Prostate gland (tissue), 2 donors: ENCODE results near the gene PLXNB1. TPM values are rescaled to one million over a fixed set of nuclear protein-coding genes. Genes with fewer than 3 reads are reported as not detected.
A peak's percentile ranks its signal among the peaks of the same experiment; 100 is the strongest.

Experiments used
- DNase-seq: peaks from one replicate; pipeline ENCODE4 v3.0.0-alpha.2; 2019; ENCODE audit warnings: low spot score
- H3K27ac ChIP-seq, 2 donors: fragments of 200-600 bp; sonication (generic); 2 replicates each; pipeline ENCODE4 v1.5.1; 2017 to 2019
- H3K27me3 ChIP-seq: fragments of 200-600 bp; sonication (generic); replicated peaks from 2 replicates; pipeline ENCODE4 v1.5.1; 2019; ENCODE audit not compliant: insufficient read depth
- H3K36me3 ChIP-seq, 2 donors: fragments of 200-600 bp; sonication (generic); 1 replicate in 1 of 2; 2 replicates in 1 of 2; pipeline versions ENCODE4 v1.5.1 to v1.8.1; 2017 to 2019
- H3K4me1 ChIP-seq: fragments of 200-600 bp; sonication (generic); replicated peaks from 2 replicates; pipeline ENCODE4 v1.5.1; 2019
- H3K4me3 ChIP-seq, 2 donors: fragments of 200-600 bp; sonication (generic); 2 replicates each; pipeline ENCODE4 v1.5.1; 2017 to 2019
- H3K9me3 ChIP-seq: fragments of 200-600 bp; sonication (generic); 2 replicates; pipeline ENCODE4 v1.5.1; 2017
- CTCF ChIP-seq, 4 experiments: fragments of 200-600 bp in 2 of 4; fragments of 450-650 bp in 2 of 4; sonication (generic) in 2 of 4; IDR thresholded peaks; 1 replicate in 3 of 4; 2 replicates in 1 of 4; pipeline ENCODE4 v1.5.1; 2016 to 2019; ENCODE audit warnings: antibody characterized with exemption in 4 of 4, mild to moderate bottlenecking in 2 of 4, moderate library complexity in 2 of 4
- POLR2A ChIP-seq: fragments of 450-650 bp; IDR thresholded peaks from one replicate; pipeline ENCODE4 v1.6.1; 2016; ENCODE audit warnings: antibody characterized with exemption, mild to moderate bottlenecking
- POLR2AphosphoS5 ChIP-seq: sonication (generic); formaldehyde crosslinking; IDR thresholded peaks from one replicate; pipeline ENCODE4 v1.6.1; 2017; ENCODE audit warnings: antibody characterized with exemption
- WGBS: methylation state at CpG from one replicate; pipeline ENCODE4 v1.1.5; 2018; 5-methylcytosine and 5-hydroxymethylcytosine counted together
- intact Hi-C: fragments of 100-400 bp; cut with DNase I; formaldehyde crosslinking; loops from one replicate; pipeline ENCODE4 v1.14.2; 2022
- total RNA-seq, 2 donors: library from RNA; depleted of rRNA; stranded (reverse); fragments of >200 nt; gene quantifications; one replicate each; pipeline ENCODE4 v1.1.0, GENCODE V29; 2016

Gene PLXNB1
- total RNA-seq, 2 donors from 2014 or later: 115 to 182 TPM

DNA sequence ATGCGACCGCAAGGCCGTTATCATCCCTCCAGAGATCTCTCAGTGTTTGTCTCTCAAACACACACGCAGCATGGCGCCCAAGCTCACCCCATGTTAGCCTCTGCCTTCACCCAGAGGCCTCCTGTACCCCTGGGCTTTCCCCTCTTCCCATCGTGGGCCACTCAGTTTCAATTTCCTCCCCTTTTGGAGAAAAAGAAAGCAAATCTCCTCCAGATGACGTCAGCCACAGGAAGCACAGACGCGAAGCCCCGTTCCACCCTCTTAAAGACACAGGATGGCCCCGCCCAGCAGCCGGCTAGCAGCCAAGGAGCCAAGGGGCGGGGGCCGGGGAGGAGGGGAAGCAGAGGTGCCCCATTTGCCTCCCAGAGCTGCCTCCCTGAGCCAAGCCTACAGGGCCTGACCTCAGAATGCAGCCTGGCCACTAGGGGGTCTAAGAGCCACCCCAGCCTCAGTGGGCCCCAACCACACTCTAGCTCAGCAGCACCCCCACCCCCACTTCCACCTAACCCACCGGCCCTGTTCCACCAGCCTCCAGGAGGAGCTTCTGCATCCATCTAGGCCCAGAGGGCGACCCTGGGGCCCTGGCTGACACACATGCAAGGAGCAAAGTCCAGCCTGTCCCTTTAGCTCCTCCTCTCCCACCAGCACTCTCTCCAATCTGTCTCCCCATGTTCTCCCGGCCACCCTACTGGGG is 43.2 kb upstream of the PLXNB1 start:
- Histone ChIP-seq H3K36me3 (peaks cover 0 to 7% of the 10 kb centered on the region in 2 donors), H3K4me1 (peaks cover 25% of the 10 kb centered on the region), H3K27ac (peak overlapping the region; percentile 93 to 98), H3K9me3 (no peaks in the 10 kb centered on the region), H3K27me3 (no peaks in the 10 kb centered on the region), H3K4me3 (peak overlapping the region; percentile 36 to 51)
- intact Hi-C loops: no loop called here
- 4% methylated on average over 17 of the region's 17 CpGs for WGBS
- peak; percentile 88 for DNase-seq
- peak; percentile 67 for TF ChIP-seq POLR2A
- TF ChIP-seq POLR2AphosphoS5: peak; percentile 94
- peak in 2 of 4 experiments; percentile 45 to 46 for TF ChIP-seq CTCF (IDR thresholded peaks at IDR 0.05)

GRCh38 chr3:48472673-48472922 is 42.7 kb upstream of the PLXNB1 start:
- intact Hi-C loops: no loop called here
- peaks cover 0 to 7% of the 10 kb centered on the region in 2 donors for H3K36me3 ChIP-seq
- H3K4me1 ChIP-seq: peaks cover 30% of the 10 kb centered on the region
- no peak for DNase-seq
- WGBS: 0% methylated on average over 5 of the region's 5 CpGs
- no peaks in the 10 kb centered on the region for H3K9me3 ChIP-seq
- TF ChIP-seq POLR2AphosphoS5 (no peak), POLR2A (no peak), CTCF (IDR thresholded peaks at IDR 0.05) (no peak)
- H3K27me3 ChIP-seq: no peaks in the 10 kb centered on the region
- H3K27ac ChIP-seq: peak overlapping the region; percentile 93 to 98
- H3K4me3 ChIP-seq: peak overlapping the region; percentile 36 to 51

GRCh38 chr3:48470286-48470685 is 40.4 kb upstream of the PLXNB1 start:
- TF ChIP-seq CTCF (IDR thresholded peaks at IDR 0.05) (no peak), POLR2A (no peak), POLR2AphosphoS5 (no peak)
- 56% methylated on average over 1 of the region's 1 CpG for WGBS
- Histone ChIP-seq H3K4me1 (peaks cover 41% of the 10 kb centered on the region), H3K27ac (peak overlapping the region in 1 of 2 donors; percentile 50), H3K36me3 (peaks cover 0 to 7% of the 10 kb centered on the region in 2 donors), H3K4me3 (no peak overlapping the region), H3K9me3 (no peaks in the 10 kb centered on the region), H3K27me3 (no peaks in the 10 kb centered on the region)
- DNase-seq: no peak
- intact Hi-C loops: no loop called here

GRCh38 chr3:48469046-48469915 is 39.4 kb upstream of the PLXNB1 start:
- H3K27me3 ChIP-seq: no peaks in the 10 kb centered on the region
- intact Hi-C loops: loop anchor here (5.0 kb wide), 1 partner anchor 128 kb away; the partner anchor contains the start of gene COL7A1
- peaks cover 0 to 7% of the 10 kb centered on the region in 2 donors for H3K36me3 ChIP-seq
- H3K9me3 ChIP-seq: no peaks in the 10 kb centered on the region
- peak overlapping the region in 1 of 2 donors; percentile 100 for H3K27ac ChIP-seq
- no peak overlapping the region for H3K4me3 ChIP-seq
- WGBS: 80% methylated on average over 24 of the region's 29 CpGs
- H3K4me1 ChIP-seq: peaks cover 49% of the 10 kb centered on the region
- no peak for DNase-seq
- no peak for TF ChIP-seq POLR2A
- TF ChIP-seq POLR2AphosphoS5: no peak
- no peak for TF ChIP-seq CTCF (IDR thresholded peaks at IDR 0.05)
